NCI-H1417 (cell line): ENCODE results near the gene CLIP3.

Source experiments
- DNase-seq, 3 experiments: peaks; one replicate each; lab custom pipeline; 2025; lab: John Stamatoyannopoulos, UW

The CLIP3 gene

DNA sequence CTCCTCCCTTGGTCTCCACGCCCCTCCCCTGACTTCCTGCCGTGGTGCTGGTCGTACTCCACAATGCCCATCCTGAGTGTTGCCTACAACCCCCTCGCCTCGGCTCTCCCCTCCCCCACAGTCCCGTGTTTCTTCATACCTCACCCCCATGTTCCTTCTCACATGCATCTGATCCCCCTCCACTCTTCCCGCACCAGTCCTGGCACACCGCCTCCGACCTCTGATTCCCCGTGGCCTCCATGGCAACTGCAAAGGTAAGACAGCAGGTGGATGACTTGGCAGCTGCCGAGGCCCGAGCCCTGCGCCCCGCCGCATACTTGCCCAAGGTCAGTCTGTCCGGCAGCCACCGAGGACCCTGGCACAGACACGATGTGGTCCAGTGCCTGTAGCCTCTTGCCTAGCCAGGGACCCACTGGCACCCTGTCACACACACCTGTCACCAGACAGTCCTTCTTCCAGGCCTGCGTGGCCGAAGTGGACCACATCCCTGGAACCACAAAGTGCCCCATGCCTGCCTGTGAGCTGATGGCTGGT is 53.8 kb downstream of the CLIP3 start:
- peak in 1 of 3 experiments; percentile 14 for DNase-seq

DNA sequence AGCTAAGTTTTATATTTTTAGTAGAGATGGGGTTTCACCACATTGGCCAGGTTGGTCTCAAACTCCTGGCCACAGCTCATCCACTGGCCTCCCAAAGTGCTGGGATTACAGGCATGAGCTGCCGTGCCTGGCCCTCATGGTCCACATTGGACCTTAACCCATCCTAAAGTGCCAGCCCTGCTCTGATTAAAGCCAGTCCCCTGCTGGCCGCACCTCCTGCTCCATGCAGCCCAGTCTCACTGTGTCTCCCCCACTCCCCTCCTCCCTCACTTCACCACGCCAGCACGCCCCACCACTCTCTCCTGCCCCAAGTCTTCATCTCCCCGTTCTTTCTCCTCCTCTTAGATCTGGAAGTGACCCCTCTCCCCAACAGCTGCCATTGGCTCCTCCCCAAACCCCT is 54.4 kb downstream of the CLIP3 start:
- no peak for DNase-seq

DNA sequence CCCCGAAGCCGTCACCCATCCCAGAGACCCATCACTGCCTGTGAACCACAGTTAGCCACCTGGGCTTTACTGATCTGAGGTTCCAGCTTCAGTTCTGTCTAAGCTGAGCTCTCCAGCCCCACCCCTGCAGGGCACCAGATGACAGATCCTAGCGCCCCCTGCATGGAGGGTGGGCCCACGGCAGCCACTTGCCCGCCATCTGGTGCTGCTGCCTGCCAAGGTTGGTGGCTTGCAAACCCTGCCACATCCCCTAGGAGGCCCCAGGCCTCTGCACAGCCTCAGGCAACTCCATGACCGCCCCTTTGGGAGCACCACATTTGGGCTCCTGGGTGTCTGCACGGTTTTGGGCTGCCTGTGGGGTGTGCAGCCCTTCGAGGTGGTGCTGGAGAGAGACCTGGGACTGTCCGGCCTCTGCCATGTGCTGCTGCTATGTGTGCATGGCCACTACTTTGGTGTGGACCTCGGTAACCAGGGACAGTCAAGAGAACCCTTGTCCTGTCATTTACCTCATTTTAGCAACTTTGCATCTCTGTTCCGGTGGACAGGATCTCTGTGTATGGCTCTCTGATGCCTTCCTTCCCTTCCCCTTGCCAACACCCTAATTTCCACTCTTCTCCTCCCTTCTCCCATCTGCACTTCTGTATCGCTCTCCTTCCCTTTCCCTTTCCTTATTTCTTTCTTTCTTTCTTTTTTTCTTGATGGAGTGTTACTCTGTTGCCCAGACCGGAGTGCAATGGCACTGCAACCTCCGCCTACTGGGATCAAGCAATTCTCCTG is 55.0 kb downstream of the CLIP3 start:
- no peak for DNase-seq

DNA sequence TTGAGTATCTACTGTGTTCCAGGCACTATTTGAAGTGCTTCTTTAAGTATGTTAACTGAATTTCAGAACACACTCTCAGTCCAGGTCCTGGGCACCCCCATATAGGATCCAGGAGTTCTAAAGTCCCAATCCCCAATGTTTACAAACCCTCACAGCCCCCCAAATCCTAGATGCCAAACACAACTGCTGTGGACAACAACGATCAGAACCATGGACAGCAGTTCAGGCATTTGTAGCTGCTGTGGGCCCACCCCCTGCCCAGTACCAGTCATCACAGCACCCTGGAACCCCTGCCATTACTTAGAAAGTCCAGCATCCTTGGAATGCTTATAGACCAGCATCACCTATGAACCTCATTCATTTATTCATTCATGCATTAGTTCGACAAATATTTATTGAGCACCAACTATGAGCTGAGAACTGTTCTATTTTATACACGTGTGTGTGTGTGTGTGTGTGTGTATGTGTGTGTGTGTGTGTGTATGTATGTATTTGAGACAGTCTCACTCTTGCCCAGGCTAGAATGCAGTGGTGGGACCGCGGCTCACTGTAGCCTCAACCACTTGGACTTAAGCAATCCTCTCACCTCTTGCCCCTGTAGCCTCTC is 57.0 kb downstream of the CLIP3 start:
- no peak for DNase-seq

DNA sequence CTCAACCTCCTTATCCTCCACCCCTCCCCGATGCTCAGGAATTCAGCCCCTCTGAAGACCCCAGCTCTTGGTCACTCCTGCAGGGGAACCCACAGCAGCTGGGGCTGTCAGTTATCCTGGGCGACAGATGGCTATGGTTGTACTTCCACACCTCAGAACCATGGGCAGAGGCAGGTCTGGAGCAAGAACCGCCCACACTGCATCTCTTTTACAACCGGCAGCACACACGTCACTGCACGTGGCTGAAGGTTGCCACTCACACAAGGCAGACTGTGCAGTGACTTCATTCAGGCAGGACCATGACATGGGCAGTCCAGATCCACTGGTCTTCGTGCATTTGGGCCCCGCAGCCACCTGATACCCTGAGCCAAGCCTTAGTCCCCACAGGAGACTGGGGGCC is 59.2 kb downstream of the CLIP3 start:
- DNase-seq = no peak

DNA sequence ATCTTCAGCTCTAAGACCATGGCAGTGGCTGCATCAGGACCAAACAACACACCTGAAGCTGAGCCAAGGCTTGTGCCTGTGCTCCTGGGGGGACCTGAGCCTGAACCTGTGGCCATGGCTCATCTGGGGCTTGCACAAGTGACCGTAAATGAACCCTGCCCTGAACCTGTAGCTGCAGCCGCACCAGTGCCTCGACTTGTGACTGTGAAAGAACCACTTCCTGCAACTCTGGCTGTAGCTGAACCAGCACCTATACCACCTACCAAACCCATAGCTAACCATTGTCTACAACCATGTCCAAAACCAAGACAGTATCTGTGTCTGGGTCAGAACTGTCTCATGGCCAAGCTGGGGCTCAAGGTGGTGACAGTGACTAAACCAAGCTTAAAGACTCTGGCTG is 65.9 kb downstream of the CLIP3 start:
- no peak for DNase-seq
